Measurements from ENCODE around the gene ABHD12.
"Not testable (repeated sequence)": the region's sequence is repeated elsewhere in the genome, so short reads cannot be mapped to it uniquely, and the experiment has no call there.

Gene ABHD12

DNA sequence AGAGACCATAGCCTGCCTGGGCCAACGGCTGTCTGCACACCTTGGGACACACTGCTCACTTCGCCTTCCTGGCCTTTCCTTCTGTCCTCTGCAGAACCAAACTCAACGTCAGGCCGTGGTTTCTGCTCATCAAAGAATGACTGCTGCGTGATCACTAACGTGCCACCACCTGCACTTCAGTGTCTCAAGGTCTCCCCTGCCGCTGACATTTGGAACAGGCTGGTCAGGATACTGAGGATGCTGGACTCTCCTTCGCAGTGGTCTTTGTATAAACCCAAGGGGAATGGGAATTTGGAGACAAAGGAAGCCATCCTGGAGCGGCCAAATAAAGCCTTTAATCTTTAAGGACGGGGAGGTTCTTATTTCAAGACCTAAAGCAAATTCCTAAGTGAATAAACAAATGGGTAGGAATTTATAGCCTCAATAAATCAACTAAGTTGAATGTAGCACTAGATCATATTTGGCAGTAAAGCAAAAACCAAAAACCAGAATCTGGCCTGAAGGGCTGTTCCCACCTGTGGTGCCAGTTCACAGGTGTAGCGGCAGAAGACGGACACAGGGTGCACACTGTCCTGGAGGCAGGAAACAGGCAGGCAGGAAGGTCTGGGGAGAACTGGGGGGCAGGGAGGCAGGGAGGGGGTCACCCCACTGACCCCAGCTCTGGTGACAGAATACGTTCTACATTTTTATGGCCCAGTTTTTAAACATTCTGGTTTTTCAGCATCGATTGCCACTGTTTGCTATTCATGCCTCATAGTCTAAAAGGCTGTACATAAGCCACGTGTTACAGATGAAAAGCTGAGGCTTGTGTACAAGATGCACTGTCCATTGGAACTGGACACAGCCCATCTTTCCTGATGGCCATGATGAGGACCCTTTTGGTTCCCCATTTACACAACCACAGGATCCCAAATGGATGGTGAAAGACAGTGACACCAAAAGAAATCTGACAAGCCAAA, 36.6 kb downstream of the ABHD12 start:
- no peak for DNase-seq (ENCODE audit: low read depth in 2 of 2)

DNA sequence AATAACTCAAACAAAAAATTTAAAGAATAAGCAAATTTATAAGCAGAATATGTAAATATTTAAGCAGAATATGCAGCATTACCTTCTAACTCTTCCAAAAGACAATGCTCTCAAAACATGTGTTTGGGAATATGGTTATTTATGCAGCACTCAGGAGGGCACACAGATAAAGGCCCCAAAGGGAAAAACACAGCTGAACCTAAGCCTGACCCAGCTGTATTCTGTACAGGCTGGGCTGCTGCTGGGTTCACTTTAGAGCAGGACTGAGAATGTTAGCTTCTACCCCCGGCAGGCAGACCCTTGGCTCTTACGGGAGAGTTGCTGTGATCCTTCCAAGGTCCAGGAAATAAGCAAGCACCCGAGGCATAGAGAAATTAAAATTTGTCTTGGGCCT, 37.3 kb downstream of the ABHD12 start:
- DNase-seq (ENCODE audit: low read depth in 2 of 2), result no peak

DNA sequence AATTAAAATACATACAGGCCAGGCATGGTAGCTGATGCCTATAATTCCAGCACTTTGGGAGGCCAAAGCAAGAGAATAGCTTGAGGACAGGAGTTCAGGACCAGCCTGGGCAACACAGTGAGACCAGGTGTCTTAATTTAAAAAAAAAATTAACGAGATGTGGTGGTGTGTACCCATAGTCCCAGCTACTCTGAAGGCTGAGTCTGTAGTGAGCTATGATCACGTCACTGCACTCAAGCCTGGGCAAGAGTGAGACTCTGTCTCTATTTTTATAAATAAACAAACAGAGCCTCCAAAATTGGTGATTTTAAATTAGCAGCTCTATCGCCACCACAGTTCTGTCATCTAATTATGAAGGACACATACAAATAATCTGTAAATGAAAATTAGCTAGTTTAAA, 37.9 kb downstream of the ABHD12 start:
- no peak for DNase-seq (ENCODE audit: low read depth in 2 of 2)

DNA sequence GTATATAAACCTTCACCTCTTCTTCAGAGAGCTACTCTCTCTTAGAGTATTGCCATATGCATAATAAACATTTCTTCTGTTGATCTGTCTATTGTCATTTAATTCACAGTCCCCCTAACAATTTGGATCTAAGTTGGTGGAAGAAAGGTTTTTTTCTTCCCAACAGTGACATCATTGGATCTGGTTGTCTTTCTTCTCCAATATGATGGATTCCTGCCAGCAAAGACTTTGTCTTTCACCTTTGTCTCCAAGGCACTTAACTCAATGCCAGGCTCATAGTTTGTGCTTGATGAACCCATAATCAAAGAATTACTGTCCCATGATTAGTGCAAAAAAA, 39.6 kb downstream of the ABHD12 start:
- no peak for DNase-seq (ENCODE audit: low read depth in 2 of 2)

DNA sequence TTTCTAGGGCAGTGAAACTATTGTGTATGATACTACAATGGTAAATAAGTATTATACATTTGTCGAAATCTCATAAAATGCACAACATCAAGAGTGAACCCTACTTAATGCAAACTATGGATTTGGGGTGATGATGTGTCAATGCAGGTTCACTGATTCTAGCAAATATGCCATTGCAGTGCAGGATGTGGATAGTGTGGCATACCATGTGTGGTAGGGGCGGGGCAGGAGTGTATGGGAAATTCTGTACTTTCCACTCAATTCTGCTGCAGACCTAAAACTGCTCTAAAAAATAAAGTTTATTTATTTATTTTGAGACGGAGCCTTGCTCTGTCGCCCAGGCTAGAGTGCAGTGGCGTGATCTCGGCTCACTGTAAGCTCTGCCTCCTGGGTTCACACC, 44.3 kb downstream of the ABHD12 start:
- DNase-seq (ENCODE audit: low read depth in 2 of 2), result no peak

DNA sequence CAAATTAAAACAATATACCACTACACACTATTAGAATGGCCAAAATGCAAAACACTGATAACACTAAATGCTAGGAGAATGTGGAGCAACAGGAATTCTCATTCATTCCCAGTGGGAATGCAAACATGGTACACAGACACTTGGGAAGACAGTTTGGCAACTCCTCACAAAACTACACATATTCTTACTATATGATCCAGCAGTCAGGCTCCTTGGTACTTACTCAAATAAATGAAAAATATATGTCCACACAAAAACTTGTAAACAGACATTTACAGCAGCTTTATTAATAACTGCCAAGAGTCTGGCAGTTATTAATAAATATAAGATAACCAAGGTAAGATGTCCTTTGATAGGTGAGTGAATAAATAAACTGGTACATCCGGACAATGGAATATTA, 44.9 kb downstream of the ABHD12 start:
- no peak for DNase-seq (ENCODE audit: low read depth in 2 of 2)

DNA sequence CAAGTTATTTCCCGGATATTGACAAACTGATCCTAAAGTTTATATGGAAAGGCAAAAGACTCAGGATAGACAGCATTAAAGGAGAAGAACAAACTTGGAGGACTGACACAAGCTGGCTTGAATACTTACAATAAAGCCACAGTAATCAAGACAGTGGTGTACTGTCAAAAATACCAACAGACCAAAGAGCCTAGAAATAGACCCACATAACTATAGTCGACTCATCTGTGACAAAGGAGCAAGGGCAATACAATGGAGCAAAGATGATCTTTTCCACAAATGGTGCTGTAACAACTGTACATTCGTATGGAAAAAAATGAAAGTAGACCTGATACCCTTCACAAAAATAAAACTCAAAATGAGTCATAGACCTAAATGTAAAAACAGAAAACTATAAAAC, 46.0 kb downstream of the ABHD12 start:
- no peak for DNase-seq (ENCODE audit: low read depth in 2 of 2)

DNA sequence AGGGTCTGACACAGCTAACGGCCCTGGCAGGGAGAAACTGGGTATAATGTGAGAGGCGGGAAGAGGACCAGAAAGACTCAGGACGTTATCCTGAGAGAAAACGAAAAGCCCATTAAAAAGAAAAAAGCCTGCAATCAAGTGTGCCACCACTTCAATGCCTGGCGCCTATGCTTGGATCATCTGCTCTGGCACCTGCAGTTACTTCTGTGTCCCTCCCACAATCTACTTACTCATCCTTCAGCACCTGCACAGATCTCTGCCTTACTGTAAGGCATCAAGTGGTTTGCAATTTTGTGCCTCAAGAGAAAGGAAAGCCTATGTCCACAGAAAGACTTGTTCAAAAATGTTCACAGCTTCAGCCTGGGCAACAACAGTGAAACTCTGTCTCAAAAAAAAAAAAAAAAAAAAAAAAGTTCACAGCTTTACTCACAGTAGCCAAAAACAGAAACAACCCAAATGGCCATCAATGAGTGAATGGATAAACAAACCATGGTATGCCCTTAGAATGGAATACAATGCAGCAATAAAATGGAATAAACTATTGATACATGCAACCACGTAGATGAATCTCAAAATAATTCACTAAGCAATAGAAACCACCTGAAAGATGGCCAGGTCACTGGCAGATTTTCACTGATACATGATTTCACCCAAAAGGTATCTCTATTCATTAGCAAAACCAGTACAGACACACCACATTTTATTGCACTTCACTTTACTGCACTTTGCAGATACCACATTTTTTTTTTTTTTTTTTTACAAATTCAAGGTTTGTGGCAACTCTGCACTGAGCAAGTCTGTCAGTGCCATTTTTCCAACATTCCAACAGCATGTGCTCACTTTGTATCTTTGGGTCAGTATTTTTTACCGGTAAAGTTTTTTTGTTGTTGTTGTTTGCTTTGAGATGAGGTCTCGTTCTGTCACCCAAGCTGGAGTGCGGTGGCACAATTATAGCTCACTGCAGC, 48.6 kb downstream of the ABHD12 start:
- no peak for DNase-seq (ENCODE audit: low read depth in 2 of 2)

DNA sequence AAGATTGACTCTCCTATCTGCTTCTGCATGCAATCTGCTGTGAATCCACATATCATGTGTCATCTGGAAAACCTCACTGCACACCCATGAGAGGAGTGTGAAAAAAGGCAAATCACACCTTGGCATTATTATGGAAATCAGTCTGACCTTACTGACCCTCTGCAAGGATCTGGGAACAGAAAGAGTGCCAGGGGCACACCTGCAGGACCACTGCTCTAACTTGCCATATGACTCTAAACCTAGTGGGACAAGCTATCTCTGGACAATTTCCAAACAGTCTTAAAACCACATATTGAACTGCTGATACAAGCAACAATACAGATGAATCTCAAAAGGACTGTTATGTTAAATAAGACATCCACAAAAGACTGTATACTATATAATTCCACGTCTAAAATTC, 50.3 kb downstream of the ABHD12 start:
- DNase-seq (ENCODE audit: low read depth in 2 of 2), result no peak

DNA sequence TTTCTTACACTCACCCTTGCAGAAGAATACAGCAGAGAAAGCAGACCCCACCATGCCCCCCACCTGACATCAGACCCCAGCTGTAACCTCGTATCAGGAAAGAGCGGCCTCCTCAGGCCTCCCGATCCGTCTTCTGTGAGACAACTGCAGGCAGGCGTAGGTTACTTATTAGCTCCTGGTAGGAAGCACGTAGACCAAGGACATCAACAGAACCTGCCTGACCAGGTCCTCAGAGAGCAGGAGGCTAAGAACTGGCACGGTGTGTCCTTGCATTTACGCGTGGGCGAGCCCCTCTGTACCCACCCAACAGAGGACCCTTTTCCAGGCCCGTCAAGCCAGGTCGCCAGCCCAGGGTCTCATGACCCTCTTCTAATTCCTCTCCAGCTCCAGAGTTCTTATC, 51.0 kb downstream of the ABHD12 start:
- DNase-seq (ENCODE audit: low read depth in 2 of 2), result no peak

DNA sequence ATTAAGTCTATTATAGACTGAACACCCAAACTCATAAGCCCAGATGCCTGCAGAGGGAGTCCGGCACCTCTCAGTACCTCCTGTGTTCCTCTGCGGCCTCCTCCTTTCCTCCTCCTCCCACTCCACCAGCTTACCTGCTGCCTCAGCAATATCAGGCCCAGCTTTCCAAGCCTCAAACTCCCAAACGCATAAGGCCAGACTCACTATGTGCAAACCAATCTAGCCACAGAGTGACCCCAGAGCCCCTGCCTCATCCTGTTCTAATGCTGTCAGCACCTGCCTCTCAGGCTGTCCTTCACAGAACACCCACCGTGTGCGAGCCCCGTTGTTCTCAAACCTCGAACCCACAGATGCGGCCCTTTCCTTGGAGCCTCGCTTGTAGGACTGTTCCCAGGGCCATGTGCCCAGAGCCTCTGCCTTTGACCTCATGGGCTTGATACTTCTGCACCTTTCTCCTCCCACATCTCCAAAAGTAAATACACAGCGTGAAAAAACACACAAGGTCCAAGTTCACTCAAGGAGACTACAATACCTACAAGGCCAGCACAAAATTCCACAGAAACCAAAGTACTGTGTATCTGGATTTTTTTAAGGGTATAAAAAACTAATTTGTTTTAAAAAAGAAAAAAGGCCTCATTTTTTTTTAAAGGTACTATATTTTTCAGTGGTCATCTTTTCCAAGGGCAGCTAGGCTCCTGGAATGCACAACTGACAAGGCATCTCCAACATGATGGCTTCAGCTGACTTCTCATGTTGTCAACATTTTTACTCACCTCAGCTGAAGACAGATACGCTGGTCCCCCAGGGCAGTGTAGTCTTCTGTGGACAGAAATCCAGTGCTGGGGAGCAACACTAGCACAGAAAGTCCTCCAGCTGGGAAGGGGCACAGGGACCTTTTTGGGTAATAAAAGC, 52.3 kb downstream of the ABHD12 start:
- DNase-seq (ENCODE audit: low read depth in 2 of 2), result no peak

DNA sequence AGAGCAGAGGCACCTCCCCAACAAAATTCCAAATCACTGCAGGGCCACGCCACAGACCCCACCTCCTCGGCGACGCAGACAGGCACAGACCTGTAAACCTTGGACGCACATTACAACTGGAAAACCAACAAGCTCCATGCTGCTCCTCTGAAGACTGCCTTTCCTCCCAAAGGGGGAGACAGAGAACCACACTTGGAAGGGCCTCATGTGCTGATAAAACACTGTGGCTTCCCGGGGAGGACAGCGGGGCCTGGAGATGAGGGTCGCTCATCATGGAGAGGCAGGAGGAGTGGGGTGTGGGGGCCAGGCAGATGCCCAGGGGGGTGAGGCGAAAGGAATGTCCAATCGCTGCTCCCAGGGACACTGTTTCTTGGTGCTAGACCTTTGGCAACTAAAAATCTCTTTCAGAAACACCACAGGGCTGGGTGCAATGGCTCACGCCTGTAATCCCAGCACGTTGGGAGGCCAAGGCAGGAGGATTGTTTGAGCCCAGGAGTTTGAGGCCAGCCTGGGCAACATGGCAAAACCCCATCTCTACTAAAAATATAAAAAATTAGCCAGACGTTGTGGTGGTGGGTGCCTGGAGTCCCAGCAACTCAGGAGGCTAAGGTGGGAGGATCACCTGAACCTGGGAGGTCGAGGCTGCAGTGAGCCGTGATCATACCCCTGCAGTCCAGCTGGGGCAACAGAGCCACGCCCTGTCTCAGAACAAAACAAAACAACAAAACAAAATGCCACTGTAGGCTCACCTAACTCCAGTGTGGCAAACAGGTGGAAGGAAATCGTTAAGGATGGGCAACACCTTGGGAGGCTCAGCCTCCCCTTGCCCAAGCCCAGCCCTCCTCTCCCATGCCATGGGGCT, 53.8 kb downstream of the ABHD12 start:
- DNase-seq (ENCODE audit: low read depth in 2 of 2), result no peak

DNA sequence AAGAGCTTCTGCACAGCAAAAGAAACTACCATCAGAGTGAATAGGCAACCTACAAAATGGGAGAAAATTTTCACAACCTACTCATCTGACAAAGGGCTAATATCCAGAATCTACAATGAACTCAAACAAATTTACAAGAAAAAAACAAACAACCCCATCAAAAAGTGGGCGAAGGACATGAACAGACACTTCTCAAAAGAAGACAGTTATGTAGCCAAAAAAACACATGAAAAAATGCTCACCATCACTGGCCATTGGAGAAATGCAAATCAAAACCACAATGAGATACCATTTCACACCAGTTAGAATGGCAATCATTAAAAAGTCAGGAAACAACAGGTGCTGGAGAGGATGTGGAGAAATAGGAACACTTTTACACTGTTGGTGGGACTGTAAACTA, 55.7 kb downstream of the ABHD12 start:
- not testable (repeated sequence) for DNase-seq (ENCODE audit: low read depth in 2 of 2)

DNA sequence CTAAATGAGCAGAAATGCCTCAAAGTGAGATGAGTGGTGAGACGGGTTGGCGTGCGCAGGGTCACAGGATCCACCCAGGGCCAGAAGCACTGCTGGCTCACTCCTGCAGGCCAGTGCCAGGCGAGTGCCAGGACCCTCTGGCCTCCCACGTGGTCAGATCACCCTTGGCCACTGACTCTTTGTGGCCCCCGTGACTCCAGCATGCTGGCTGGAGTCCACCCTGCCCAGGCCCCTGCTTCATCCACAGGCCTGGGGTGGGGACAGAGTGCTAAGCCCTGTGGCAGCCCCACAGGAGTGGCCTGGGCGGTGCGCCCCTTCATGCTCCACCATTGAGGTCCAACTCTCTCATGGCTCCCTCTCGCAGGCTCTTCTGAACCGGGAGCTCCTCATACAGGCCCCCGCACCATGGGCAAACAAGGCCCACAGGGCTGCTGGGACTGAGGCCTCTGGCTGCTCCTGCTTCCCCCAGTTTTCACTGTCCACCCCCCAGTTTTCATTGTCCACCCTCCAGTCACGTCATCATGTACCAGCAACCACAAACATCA, 61.6 kb downstream of the ABHD12 start:
- DNase-seq (ENCODE audit: low read depth in 2 of 2), result no peak

DNA sequence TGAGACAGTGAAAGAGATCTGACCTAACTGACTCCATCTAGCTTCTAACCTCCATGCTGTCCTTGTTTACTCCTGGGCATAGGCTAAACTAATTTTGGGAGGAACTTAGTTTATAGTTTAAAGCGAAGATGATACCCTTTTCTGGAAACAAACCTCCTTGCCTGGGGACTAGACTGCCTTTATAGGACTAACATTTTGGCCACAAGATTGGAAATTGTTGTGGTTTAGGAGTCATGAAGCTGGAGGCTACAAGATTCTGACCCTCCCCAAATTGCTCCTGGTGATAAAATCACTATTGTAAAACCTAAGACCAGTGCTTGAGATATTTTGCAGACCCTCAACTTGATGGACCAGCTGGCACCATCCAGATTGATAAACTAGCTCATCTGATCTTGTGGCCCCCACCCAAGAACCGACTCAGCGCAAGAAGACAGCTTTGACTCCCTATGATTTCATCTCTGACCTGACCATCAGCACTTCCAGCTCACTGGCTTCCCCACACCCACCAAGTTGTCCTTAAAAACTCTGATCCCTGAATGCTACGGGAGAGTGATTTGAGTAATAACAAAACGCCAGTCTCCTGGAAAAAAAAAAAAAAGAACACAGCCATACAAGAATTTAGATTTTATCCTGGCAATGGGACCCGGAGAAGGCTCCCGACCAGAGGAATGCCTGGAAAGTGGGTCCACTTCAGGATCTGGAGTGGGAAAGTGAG, 63.0 kb downstream of the ABHD12 start:
- DNase-seq (ENCODE audit: low read depth in 2 of 2), result no peak

DNA sequence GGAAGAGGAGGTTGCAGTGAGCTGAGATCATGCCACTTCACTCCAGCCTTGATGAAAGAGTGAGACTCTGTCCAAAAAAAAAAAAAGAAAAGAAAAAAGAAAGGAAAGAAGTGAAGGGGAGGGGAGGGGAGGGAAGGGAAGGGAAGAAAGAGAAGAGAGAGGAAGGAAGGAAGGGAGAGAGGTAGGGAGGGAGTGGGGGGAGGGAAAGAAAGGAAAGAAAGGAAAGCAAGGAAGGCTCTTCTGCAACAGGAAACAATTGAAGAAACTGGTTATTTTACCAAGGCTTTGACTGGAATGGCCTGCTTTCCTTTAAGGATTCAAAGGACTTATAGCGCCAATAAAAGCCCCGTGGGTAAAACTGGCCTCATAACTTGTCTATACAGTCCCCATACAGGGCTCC, 64.6 kb downstream of the ABHD12 start:
- no peak for DNase-seq (ENCODE audit: low read depth in 2 of 2)

DNA sequence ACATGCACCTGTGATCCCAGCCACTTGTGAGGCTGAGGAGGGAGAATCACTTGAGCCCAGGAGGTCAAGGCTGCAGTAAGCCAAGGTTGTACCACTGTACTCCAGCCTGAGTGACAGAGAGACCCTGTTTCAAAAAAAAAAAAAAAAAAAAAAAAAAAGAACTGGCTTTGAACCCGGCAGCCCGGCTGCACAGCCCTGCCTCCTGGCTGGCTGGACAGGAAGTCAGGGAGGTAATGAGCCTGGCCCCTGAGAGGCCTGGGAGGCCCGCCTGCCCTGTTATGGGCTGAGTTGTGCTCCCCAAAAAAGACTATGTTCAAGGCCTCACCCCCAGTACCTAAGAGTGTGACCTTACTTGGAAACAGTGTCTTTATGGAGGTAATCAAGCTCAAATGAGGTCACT, 65.6 kb downstream of the ABHD12 start:
- no peak for DNase-seq (ENCODE audit: low read depth in 2 of 2)

DNA sequence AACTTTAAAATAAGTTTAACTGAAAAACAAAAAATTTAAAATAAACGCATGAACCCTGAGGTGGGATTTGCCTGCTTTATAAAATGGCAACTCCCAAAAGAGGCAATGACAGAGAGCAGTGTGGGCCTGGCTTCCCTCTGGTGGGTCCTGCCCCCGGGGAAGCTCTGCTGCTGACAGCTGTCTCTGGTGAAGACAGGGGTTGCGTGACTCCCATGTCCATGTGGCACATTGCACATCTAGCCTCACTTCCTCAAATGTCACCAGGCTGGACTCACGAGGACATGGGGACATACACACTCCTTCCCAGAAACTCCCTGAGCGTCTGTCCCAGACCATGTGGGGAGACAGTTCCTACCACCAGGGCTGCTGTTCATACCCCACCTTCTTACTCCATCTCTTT, 66.2 kb downstream of the ABHD12 start:
- no peak for DNase-seq (ENCODE audit: low read depth in 2 of 2)

DNA sequence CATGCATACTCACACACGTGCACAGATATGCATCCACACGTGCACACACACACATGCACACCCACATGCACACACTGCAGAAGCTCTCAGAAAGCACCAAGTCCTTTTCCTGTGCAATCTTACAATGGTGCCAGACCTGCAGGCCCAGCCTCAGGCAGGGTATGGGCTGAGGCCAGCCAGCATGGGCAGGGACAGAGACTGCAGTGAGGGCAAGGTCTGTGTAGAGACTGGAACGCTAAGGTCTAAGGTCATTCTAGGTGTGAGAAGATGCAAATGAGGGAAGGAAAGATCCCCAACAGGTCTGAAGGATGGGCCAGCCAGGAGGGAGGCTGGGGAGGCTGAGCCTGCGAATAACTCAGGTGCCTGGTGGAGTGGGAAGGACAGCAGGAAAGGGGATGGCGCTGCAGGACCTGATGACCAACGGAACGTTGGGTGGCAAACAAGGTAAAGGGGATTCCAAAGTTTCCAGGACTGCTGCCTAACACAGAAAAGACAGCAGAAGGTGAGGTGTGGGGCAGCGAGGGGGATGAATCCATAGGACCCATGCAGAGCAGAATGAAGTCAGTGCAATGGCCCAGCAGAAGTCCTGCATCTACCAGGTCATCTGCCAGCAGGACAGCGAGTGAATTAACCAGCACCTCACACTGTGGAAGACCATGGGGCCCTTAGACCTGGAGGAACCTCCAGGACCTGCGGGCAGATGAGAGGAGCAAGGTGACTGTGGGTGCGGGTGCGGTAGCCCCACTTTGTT, 67.0 kb downstream of the ABHD12 start:
- no peak for DNase-seq (ENCODE audit: low read depth in 2 of 2)

Data from activated CD8-positive, alpha-beta memory T cell treated with anti-CD3 and anti-CD28 coated beads for 4 hours (primary cell).